ENCODE measurements around the gene STXBP4.

STXBP4 gene

DNA sequence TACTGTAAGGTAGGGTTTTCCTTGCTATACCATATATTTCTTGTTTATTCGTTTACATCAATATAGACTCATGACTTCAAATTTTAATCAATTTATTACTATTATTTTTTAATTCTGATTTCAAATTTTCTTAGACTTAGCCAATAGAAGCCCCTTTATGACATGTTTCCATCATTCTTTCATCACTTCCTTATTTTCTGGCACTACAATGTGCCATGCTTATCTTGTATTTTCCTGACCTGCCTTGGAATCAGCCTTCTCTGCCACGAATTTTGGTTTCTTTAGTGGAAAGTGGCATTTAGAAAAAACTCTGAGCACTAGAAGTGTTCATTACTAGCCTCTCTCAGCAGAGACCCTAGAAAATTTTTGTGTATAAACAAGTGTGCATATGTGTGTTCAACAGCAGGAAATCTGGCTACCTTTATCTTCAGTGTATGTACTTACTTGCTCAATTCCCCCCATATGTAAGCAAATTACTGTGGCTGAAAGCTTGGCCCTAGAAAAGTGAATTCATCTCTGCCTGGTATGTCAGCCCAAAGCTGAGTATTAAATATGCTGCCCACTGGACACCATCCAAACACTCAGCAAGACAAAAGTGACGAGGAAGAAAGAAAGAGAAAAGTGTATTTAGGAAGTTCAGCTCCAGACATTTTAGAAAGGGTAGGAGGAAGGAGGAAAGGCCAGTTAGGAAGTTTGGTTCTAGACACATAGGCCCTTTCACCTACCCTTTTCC is 4.0 kb downstream of the STXBP4 start:
- no peak for ATAC-seq
- TF ChIP-seq RARB (CRISPR knock-in tag; IDR thresholded peaks at IDR 0.05) (no peak), ZFP3 (CRISPR knock-in tag; IDR thresholded peaks at IDR 0.05) (no peak), CSDC2 (CRISPR knock-in tag; IDR thresholded peaks at IDR 0.05) (no peak), ZFP30 (CRISPR knock-in tag; IDR thresholded peaks at IDR 0.05) (no peak), TOX (CRISPR knock-in tag; IDR thresholded peaks at IDR 0.05; ENCODE audit: borderline replicate concordance) (no peak), ARNTL (CRISPR knock-in tag; IDR thresholded peaks at IDR 0.05; ENCODE audit: borderline replicate concordance, low read depth) (no peak), ZNF70 (CRISPR knock-in tag; IDR thresholded peaks at IDR 0.05) (no peak), OSR1 (CRISPR knock-in tag; IDR thresholded peaks at IDR 0.05) (no peak), ZNF8 (CRISPR knock-in tag; IDR thresholded peaks at IDR 0.05) (no peak), ESRRG (CRISPR knock-in tag; IDR thresholded peaks at IDR 0.05) (no peak)
- TF ChIP-seq, protein P1, sequence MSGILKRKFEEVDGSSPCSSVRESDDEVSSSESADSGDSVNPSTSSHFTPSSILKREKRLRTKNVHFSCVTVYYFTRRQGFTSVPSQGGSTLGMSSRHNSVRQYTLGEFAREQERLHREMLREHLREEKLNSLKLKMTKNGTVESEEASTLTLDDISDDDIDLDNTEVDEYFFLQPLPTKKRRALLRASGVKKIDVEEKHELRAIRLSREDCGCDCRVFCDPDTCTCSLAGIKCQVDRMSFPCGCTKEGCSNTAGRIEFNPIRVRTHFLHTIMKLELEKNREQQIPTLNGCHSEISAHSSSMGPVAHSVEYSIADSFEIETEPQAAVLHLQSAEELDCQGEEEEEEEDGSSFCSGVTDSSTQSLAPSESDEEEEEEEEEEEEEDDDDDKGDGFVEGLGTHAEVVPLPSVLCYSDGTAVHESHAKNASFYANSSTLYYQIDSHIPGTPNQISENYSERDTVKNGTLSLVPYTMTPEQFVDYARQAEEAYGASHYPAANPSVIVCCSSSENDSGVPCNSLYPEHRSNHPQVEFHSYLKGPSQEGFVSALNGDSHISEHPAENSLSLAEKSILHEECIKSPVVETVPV (CRISPR knock-in tag; IDR thresholded peaks at IDR 0.05) = no peak
- TF ChIP-seq, protein P2, sequence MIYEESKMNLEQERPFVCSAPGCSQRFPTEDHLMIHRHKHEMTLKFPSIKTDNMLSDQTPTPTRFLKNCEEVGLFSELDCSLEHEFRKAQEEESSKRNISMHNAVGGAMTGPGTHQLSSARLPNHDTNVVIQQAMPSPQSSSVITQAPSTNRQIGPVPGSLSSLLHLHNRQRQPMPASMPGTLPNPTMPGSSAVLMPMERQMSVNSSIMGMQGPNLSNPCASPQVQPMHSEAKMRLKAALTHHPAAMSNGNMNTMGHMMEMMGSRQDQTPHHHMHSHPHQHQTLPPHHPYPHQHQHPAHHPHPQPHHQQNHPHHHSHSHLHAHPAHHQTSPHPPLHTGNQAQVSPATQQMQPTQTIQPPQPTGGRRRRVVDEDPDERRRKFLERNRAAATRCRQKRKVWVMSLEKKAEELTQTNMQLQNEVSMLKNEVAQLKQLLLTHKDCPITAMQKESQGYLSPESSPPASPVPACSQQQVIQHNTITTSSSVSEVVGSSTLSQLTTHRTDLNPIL (CRISPR knock-in tag; IDR thresholded peaks at IDR 0.05; ENCODE audit: low read depth) = no peak

DNA sequence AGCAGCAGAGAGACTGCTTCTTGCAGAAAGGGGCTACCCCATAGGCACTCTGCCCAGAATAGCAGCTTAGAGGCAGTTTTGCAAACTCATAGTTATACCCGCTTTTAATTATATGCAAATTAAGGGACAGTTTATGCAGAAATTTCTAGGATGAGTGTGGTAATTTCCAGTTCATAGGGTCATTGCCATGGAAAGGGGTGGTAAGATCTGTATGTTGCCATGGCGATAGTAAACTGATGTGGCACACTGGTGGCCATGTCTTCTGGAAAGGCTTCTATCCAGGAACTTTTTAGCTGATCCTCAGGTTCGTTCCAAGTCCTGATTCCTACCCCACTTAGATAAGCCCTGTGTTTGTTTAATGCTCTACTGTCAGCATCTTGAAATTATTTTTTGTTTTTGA is 6.2 kb downstream of the STXBP4 start:
- TF ChIP-seq ARNTL (CRISPR knock-in tag; IDR thresholded peaks at IDR 0.05; ENCODE audit: borderline replicate concordance, low read depth) (no peak), ZNF565 (CRISPR knock-in tag; conservative IDR thresholded peaks at IDR 0.05; ENCODE audit: low read depth) (no peak), OSR1 (CRISPR knock-in tag; IDR thresholded peaks at IDR 0.05) (no peak), ZC3H10 (CRISPR knock-in tag; IDR thresholded peaks at IDR 0.05) (no peak), CSDC2 (CRISPR knock-in tag; IDR thresholded peaks at IDR 0.05) (no peak), SNAI2 (CRISPR knock-in tag; IDR thresholded peaks at IDR 0.05) (no peak)
- TF ChIP-seq, protein P2 (CRISPR knock-in tag; IDR thresholded peaks at IDR 0.05; ENCODE audit: low read depth) = no peak
- TF ChIP-seq, protein P3, sequence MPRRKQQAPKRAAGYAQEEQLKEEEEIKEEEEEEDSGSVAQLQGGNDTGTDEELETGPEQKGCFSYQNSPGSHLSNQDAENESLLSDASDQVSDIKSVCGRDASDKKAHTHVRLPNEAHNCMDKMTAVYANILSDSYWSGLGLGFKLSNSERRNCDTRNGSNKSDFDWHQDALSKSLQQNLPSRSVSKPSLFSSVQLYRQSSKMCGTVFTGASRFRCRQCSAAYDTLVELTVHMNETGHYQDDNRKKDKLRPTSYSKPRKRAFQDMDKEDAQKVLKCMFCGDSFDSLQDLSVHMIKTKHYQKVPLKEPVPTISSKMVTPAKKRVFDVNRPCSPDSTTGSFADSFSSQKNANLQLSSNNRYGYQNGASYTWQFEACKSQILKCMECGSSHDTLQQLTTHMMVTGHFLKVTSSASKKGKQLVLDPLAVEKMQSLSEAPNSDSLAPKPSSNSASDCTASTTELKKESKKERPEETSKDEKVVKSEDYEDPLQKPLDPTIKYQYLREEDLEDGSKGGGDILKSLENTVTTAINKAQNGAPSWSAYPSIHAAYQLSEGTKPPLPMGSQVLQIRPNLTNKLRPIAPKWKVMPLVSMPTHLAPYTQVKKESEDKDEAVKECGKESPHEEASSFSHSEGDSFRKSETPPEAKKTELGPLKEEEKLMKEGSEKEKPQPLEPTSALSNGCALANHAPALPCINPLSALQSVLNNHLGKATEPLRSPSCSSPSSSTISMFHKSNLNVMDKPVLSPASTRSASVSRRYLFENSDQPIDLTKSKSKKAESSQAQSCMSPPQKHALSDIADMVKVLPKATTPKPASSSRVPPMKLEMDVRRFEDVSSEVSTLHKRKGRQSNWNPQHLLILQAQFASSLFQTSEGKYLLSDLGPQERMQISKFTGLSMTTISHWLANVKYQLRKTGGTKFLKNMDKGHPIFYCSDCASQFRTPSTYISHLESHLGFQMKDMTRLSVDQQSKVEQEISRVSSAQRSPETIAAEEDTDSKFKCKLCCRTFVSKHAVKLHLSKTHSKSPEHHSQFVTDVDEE (CRISPR knock-in tag; IDR thresholded peaks at IDR 0.05) = no peak
- TF ChIP-seq, protein P4, sequence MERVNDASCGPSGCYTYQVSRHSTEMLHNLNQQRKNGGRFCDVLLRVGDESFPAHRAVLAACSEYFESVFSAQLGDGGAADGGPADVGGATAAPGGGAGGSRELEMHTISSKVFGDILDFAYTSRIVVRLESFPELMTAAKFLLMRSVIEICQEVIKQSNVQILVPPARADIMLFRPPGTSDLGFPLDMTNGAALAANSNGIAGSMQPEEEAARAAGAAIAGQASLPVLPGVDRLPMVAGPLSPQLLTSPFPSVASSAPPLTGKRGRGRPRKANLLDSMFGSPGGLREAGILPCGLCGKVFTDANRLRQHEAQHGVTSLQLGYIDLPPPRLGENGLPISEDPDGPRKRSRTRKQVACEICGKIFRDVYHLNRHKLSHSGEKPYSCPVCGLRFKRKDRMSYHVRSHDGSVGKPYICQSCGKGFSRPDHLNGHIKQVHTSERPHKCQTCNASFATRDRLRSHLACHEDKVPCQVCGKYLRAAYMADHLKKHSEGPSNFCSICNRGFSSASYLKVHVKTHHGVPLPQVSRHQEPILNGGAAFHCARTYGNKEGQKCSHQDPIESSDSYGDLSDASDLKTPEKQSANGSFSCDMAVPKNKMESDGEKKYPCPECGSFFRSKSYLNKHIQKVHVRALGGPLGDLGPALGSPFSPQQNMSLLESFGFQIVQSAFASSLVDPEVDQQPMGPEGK (CRISPR knock-in tag; IDR thresholded peaks at IDR 0.05; ENCODE audit: borderline replicate concordance) = no peak
- no peak for ATAC-seq

DNA sequence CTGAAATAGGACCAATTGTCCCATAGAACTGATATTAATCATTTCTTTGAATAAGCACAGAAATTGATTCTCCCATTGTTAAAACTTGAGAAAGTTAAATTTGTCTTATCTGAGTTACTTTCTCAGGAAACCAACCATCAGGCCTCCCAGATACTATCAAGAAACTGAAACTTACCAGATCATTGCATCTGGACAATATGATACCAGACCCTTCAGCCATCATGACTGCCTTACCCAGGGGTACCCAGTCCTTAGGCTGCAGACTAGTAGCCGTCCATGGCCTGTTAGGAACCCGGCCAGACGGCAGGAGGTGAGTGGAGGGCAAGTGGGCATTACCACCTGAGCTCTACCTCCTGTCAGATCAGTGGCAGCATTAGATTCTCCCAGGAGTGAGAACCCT is 7.8 kb downstream of the STXBP4 start:
- no peak for ATAC-seq
- TF ChIP-seq ZNF70 (CRISPR knock-in tag; IDR thresholded peaks at IDR 0.05) (no peak), ESRRG (CRISPR knock-in tag; IDR thresholded peaks at IDR 0.05) (no peak), OSR1 (CRISPR knock-in tag; IDR thresholded peaks at IDR 0.05) (no peak), CSDC2 (CRISPR knock-in tag; IDR thresholded peaks at IDR 0.05) (no peak), TCF4 (CRISPR knock-in tag; IDR thresholded peaks at IDR 0.05; ENCODE audit: borderline replicate concordance) (no peak)
- TF ChIP-seq, protein P3 (CRISPR knock-in tag; IDR thresholded peaks at IDR 0.05) = no peak
- TF ChIP-seq, protein P4 (CRISPR knock-in tag; IDR thresholded peaks at IDR 0.05; ENCODE audit: borderline replicate concordance) = no peak
